CD4-positive, alpha-beta T cell (primary cell): Measurements from ENCODE around the gene SIPA1. TPM values are rescaled to one million over a fixed set of nuclear protein-coding genes. Genes with fewer than 3 reads are reported as not detected.
A peak's percentile ranks its signal among the peaks of the same experiment; 100 is the strongest.

Source experiments
- ATAC-seq: fragments of 200-7000 bp; cut with Tn5 transposase; one replicate; pipeline ENCODE4 v1.10.0; 2022; ENCODE audit warnings: mild to moderate bottlenecking; ENCODE audit not compliant: poor library complexity
- CTCF ChIA-PET: fragments of 350-600 bp; sonication (Branson Sonifier 250); formaldehyde crosslinking; loops from one replicate; lab custom pipeline; 2021; ENCODE audit warnings: antibody characterized with exemption, inconsistent platforms; lab: Charles Lee
- POLR2A ChIA-PET: fragments of 350-600 bp; sonication (Branson Sonifier 250); formaldehyde crosslinking; loops from one replicate; lab custom pipeline; 2021; ENCODE audit warnings: antibody characterized with exemption, inconsistent platforms; lab: Charles Lee
- DNase-seq, 14 experiments: peaks; one replicate each; pipeline ENCODE4 v3.0.0-alpha.2; 2013 to 2020; ENCODE audit warnings: mixed read lengths in 2 of 14
- H3K27ac ChIP-seq, 2 donors: one replicate each; pipeline versions ENCODE4 v1.5.1 to v1.7.0; 2013; ENCODE audit warnings: low read length in 2 of 2, low read depth in 1 of 2, mild to moderate bottlenecking in 1 of 2
- H3K27me3 ChIP-seq, 2 experiments: 1 replicate in 1 of 2; 2 replicates in 1 of 2; pipeline versions ENCODE4 v1.6.1 to v1.7.0; 2013; ENCODE audit warnings: low read length in 2 of 2, control low read depth in 1 of 2, mild to moderate bottlenecking in 1 of 2, moderate library complexity in 1 of 2; ENCODE audit not compliant: insufficient read depth in 2 of 2, control insufficient read depth in 1 of 2
- H3K36me3 ChIP-seq: one replicate; pipeline ENCODE4 v1.6.1; 2013; ENCODE audit warnings: low read length, control low read depth; ENCODE audit not compliant: insufficient read depth
- H3K4me1 ChIP-seq: one replicate; pipeline ENCODE4 v1.6.1; 2013; ENCODE audit warnings: low read length, control low read depth; ENCODE audit not compliant: insufficient read depth
- H3K4me3 ChIP-seq: one replicate; pipeline ENCODE4 v1.5.1; 2013; ENCODE audit warnings: mild to moderate bottlenecking, low read length, moderate library complexity
- H3K9me3 ChIP-seq, 2 experiments: 1 replicate in 1 of 2; 2 replicates in 1 of 2; pipeline versions ENCODE4 v1.6.1 to v1.7.0; 2013; ENCODE audit warnings: low read length in 2 of 2, mild to moderate bottlenecking in 2 of 2, control low read depth in 1 of 2, moderate library complexity in 1 of 2; ENCODE audit not compliant: control insufficient read depth in 1 of 2, insufficient read depth in 1 of 2
- H3K27ac Mint-ChIP-seq: one replicate; pipeline ENCODE4 v1.8.0; 2020; ENCODE audit warnings: mixed read lengths
- H3K27me3 Mint-ChIP-seq: one replicate; pipeline ENCODE4 v1.8.0; 2021; ENCODE audit warnings: mixed read lengths
- H3K36me3 Mint-ChIP-seq: one replicate; pipeline ENCODE4 v1.8.0; 2021; ENCODE audit warnings: low read depth, mixed read lengths
- H3K4me1 Mint-ChIP-seq: one replicate; pipeline ENCODE4 v1.8.0; 2021; ENCODE audit warnings: low read depth, mixed read lengths
- H3K4me3 Mint-ChIP-seq: one replicate; pipeline ENCODE4 v1.8.0; 2020; ENCODE audit warnings: mild to moderate bottlenecking, mixed read lengths
- H3K9me3 Mint-ChIP-seq: one replicate; pipeline ENCODE4 v1.8.0; 2020; ENCODE audit warnings: mixed read lengths
- intact Hi-C, 2 experiments: fragments of 100-400 bp; cut with DNase I in 1 of 2; cut with micrococcal nuclease in 1 of 2; formaldehyde crosslinking; loops; one replicate each; pipeline versions ENCODE4 v1.15.1 to v1.9.0; 2023 to 2025; cut with DNase I, micrococcal nuclease
- total RNA-seq, 174 experiments: library from RNA in 2 of 174; stranded (reverse) in 2 of 174; gene quantifications; one replicate each; pipeline ENCODE4 v1.2.3 and lab custom pipeline; 2021 to 2026
- TF ChIP-seq, protein P1 (sequence below): fragments of 200-600 bp; IDR thresholded peaks from one replicate; pipeline ENCODE4 v1.8.0; 2022; ENCODE audit warnings: antibody characterized with exemption, mild to moderate bottlenecking

The SIPA1 gene
- total RNA-seq, 2 experiments from 2014 or later: 272 to 298 TPM

- H3K4me1 Mint-ChIP-seq: peaks cover 42% of the 10 kb centered on the region
- ChIA-PET CTCF (interaction anchor here (1.6 kb wide), 1 partner anchor 198 kb away, joined by 4 read pairs; the partner anchor contains the start of gene MUS81), POLR2A (interaction anchor here (0.9 to 5.9 kb wide), 11 partner anchors 9 to 197 kb away, joined by 3 to 93 read pairs (median 4); partner anchors contain the start of genes CFL1, FAM89B, KAT5 and MALAT1)
- Histone ChIP-seq H3K4me1 (peaks cover 65% of the 10 kb centered on the region), H3K27me3 (no peaks in the 10 kb centered on the region), H3K36me3 (peaks cover 55% of the 10 kb centered on the region), H3K9me3 (no peaks in the 10 kb centered on the region), H3K27ac (peak overlapping the region; percentile 94 to 97), H3K4me3 (peak overlapping the region; percentile 97)
- intact Hi-C loops: loop anchor here (1.0 to 5.0 kb wide), 3 partner anchors 8 to 89 kb away; partner anchors contain the start of genes FAM89B (in 1 of the 2), KAT5 (in 1 of the 2) and ZNRD2 (in 1 of the 2)
- ATAC-seq (no peak), DNase-seq (peak in 2 of 14 experiments; percentile 17 to 44)
- no peaks in the 10 kb centered on the region for H3K9me3 Mint-ChIP-seq
- peak overlapping the region; percentile 84 for H3K27ac Mint-ChIP-seq
- H3K27me3 Mint-ChIP-seq: no peaks in the 10 kb centered on the region
- TF ChIP-seq, protein P1, sequence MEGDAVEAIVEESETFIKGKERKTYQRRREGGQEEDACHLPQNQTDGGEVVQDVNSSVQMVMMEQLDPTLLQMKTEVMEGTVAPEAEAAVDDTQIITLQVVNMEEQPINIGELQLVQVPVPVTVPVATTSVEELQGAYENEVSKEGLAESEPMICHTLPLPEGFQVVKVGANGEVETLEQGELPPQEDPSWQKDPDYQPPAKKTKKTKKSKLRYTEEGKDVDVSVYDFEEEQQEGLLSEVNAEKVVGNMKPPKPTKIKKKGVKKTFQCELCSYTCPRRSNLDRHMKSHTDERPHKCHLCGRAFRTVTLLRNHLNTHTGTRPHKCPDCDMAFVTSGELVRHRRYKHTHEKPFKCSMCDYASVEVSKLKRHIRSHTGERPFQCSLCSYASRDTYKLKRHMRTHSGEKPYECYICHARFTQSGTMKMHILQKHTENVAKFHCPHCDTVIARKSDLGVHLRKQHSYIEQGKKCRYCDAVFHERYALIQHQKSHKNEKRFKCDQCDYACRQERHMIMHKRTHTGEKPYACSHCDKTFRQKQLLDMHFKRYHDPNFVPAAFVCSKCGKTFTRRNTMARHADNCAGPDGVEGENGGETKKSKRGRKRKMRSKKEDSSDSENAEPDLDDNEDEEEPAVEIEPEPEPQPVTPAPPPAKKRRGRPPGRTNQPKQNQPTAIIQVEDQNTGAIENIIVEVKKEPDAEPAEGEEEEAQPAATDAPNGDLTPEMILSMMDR: no peak
- H3K4me3 Mint-ChIP-seq: peak overlapping the region; percentile 89
- H3K36me3 Mint-ChIP-seq: peaks cover 52% of the 10 kb centered on the region
Observed at GRCh38 chr11:65661599-65662246, 23.8 kb downstream of the SIPA1 start.

GRCh38 chr11:65662247-65662798 is 24.4 kb downstream of the SIPA1 start:
- Mint-ChIP-seq H3K27me3 (no peaks in the 10 kb centered on the region), H3K4me3 (peak overlapping the region; percentile 89), H3K27ac (peak overlapping the region; percentile 84), H3K9me3 (no peaks in the 10 kb centered on the region), H3K36me3 (peaks cover 46% of the 10 kb centered on the region), H3K4me1 (peaks cover 37% of the 10 kb centered on the region)
- peaks cover 65% of the 10 kb centered on the region for H3K4me1 ChIP-seq
- TF ChIP-seq, protein P1: no peak
- ChIA-PET POLR2A (interaction anchor here (0.8 to 5.9 kb wide), 22 partner anchors 10 to 1345 kb away, joined by 3 to 93 read pairs (median 4); partner anchors contain the start of genes CFL1, EHBP1L1, FAM89B and KAT5), CTCF (interaction anchor here (1.3 to 2.1 kb wide), 3 partner anchors 10 to 197 kb away, joined by 4 to 11 read pairs (median 5); partner anchors contain the start of gene MUS81)
- no peak for ATAC-seq
- peak in 1 of 14 experiments; percentile 44 for DNase-seq
- H3K4me3 ChIP-seq: peak overlapping the region; percentile 97
- H3K9me3 ChIP-seq: no peaks in the 10 kb centered on the region
- H3K36me3 ChIP-seq: peaks cover 49% of the 10 kb centered on the region
- no peaks in the 10 kb centered on the region for H3K27me3 ChIP-seq
- peak overlapping the region; percentile 94 to 97 for H3K27ac ChIP-seq
- intact Hi-C loops: loop anchor here (1.0 to 5.0 kb wide), 3 partner anchors 9 to 90 kb away; partner anchors contain the start of genes FAM89B (in 1 of the 2), KAT5 (in 1 of the 2) and ZNRD2 (in 1 of the 2)
